ENCODE results near the gene LRRIQ3.
A peak's percentile ranks its signal among the peaks of the same experiment; 100 is the strongest.
"Not testable (repeated sequence)": the region's sequence is repeated elsewhere in the genome, so short reads cannot be mapped to it uniquely, and the experiment has no call there.

LRRIQ3 gene

DNA sequence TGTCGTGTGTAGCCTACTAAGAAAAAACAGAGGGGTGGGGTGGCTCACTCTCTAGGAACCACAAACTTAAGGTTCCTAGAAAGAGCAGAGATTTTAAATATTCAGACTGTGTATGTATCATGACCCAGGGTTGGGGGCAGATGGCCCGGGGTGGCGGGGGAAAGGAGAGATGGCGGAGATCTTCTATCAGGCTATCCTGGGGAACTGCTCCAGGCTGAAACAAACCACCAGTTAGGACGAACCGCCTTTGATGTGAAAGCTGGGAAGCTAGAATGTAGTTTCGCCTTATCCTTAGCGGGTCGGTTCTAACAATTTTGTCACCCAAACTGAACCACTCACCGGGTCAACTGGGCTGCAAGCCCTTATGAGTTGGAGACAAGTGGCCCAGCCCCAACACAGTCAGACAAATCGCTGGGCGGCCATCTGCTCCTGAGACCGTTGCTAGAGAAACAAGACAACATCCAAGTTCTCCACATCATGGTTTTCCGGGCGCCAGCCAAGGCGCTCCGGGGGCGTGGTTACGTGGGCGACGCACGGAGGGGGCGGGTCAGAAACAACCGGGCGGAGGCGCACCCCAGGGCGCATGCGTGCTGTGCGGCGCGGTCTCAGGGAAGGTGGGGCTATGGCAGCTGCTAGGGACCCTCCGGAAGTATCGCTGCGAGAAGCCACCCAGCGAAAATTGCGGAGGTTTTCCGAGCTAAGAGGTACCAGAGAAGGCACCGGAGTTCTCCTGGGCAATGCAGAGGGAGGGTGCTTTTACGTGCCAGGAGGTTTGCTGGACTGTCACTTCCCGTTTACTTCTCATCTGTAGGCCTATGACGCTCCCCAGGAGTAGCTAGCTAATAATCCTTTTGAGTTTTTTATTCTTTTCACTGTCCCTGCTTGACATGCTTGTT, at the start of gene LRRIQ3, which contains the start of gene FPGT:
Gene LRRIQ3, minus strand, starts transcription at position 520 of the 896 bp plus-strand sequence. CDS start 14,492 bp downstream, outside the sequence.
Gene FPGT, plus strand, starts transcription at position 586 of the 896 bp plus-strand sequence. Its CDS starts 37 bp downstream, at position 623.
- peak within 1 kb of the TSS; percentile 66 for H3K27ac ChIP-seq
- DNase-seq (ENCODE audit: low read depth, low spot score): peak; percentile 26

DNA sequence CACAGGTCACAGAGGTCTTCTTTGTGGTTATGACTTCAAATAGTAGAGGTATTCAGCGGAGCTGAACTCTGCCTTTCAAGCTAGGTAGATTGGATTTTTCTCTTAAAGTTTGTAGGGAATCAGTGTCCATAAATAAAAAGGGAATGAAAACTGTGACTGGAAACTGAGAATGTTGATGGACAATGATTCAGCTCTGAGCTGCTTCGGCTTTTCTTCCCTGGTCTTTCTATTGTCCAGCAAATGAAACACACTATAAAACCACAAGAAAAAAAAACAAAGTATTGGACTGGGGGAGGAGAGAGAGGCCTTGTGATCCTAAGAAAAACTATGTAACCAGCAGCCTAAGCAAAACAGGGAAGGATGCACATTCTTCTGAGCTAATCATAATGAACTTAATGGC, 48.3 kb upstream of the LRRIQ3 start:
- H3K27ac ChIP-seq: no peak overlapping the region
- DNase-seq (ENCODE audit: low read depth, low spot score): no peak

DNA sequence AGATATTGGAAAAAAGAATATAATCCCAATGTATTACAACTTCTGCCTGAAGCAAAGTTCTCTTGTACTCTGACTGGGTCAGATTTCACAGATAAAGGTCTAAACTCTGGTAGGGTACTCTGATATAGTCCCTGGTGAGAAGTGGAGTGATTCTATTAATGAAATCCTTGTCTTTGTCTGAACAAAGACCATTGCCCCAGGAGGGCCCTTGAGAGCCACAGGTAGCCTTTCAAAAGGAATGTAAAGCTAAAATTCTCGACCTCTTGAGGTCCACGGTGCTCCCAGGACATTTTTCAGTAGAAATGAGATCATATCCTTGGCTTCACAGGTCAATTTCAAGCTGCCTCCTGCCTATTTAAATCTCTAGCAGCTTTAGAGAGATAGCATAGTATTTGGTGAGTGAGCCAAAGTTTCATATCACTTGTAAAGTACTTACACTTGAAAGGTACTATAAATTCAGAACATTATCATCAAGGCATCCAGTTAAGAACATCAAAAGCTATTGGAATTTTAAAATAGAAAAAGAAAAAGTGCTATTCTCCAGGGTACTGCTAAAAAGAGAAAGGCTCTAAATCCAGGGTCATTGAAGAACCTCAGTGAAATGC, 47.3 kb upstream of the LRRIQ3 start:
- DNase-seq (ENCODE audit: low read depth, low spot score): no peak
- H3K27ac ChIP-seq: no peak overlapping the region

- no peak for DNase-seq (ENCODE audit: low read depth, low spot score)
- H3K27ac ChIP-seq: no peak overlapping the region
These were observed 39.8 kb upstream of the LRRIQ3 start for GRCh38 chr1:74237787-74238186.

DNA sequence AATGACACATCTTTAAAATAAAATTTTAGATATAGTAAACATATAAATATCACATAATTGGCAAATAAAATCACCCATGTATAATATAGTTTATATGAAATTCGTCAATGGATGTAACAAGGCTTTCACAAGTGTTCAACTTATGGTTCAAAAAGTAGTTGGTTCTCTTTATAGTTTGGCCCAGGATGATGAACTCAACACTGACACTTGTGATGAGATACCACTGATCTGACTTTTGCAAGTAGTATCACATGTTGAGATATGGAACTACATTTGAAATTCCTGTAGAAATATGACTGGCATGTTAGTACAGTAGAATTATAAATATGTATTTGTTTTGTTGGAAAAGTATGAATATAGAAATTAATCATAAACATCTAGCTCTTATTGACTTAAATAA, 39.1 kb upstream of the LRRIQ3 start:
- DNase-seq (ENCODE audit: low read depth, low spot score): no peak
- no peak overlapping the region for H3K27ac ChIP-seq

DNA sequence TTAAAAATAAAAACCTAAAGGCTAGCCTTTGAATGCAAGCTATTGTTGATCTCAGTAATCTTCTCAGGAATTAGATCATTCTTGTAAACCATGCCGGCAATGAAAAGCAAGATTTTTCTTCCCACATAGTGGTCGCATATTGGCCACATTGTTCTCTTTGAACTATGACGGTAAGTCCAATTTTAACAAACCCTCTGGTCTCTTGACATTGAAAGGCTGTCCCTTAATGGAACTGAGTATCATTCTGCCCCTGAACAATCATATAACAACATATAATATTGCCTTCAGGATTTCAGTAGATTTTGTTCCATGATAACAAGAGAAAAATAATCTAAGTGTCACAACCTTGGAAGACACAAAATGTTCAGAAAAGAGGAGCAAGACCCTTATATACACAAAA, 38.5 kb upstream of the LRRIQ3 start:
- no peak for DNase-seq (ENCODE audit: low read depth, low spot score)
- no peak overlapping the region for H3K27ac ChIP-seq

- H3K27ac ChIP-seq: no peak within 1 kb of the TSS
- no peak for DNase-seq (ENCODE audit: low read depth, low spot score)
These were observed 37.2 kb upstream of the LRRIQ3 start, which contains the start of gene TNNI3K for GRCh38 chr1:74235153-74235552. Gene TNNI3K, plus strand, starts transcription at chr1:74235387. Its CDS starts 65 bp downstream, at chr1:74235452.

DNA sequence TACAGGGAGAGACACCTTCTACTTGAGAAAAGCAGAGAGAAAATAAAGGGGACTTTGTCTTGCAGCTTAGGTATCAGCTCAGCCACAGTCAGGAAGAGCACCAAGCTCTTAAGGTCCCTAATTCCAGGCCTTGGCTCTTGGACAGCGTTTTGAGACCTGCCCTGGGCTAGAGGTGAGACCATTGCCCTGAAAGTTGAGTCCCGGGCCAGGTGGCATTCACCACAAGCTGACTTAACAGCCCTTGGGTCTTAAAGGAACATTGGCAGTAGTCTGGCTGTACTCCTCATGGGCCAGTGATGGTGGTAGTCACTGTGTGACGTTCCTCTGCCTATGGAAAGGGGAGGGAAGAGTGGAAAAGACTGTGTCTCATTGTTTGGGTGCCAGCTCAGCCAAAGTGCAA, 25.5 kb upstream of the LRRIQ3 start:
- no peak overlapping the region for H3K27ac ChIP-seq
- DNase-seq (ENCODE audit: low read depth, low spot score): no peak

DNA sequence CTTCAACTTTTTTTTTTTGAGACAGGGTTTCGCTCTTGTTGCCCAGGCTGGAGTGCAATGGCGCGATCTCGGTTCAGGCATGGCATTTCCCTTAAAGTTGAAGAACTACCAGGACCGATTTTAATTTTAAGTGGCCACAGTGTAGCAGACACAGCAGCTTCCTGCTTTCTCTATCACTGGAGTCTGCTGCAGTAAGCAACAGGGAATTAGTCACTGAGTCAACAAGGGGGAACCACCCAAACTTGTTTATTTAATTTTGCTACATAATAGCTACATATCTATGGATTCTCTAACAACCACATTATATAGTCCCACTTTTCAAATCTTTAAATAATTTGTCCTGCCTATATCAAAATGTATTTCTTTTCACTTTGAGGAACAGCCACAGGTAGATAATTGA, 24.7 kb upstream of the LRRIQ3 start:
- H3K27ac ChIP-seq: no peak overlapping the region
- DNase-seq (ENCODE audit: low read depth, low spot score): peak; percentile 1

- H3K27ac ChIP-seq: no peak overlapping the region
- no peak for DNase-seq (ENCODE audit: low read depth, low spot score)
These were observed 17.3 kb upstream of the LRRIQ3 start for GRCh38 chr1:74215229-74215628.

DNA sequence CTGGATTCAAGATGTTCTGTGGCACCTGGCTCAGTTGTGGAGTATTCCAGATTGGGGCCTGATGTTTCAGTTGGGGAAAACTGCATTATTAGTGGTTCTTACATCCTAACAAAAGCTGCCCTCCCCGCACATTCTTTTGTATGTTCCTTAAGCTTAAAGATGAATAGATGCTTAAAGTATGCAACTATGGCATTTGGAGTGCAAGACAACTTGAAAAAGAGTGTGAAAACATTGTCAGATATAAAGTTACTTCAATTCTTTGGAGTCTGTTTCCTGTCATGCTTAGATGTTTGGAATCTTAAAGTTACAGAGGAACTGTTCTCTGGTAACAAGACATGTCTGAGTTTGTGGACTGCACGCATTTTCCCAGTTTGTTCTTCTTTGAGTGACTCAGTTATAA, 7.3 kb upstream of the LRRIQ3 start:
- no peak overlapping the region for H3K27ac ChIP-seq
- no peak for DNase-seq (ENCODE audit: low read depth, low spot score)

- no peak overlapping the region for H3K27ac ChIP-seq
- no peak for DNase-seq (ENCODE audit: low read depth, low spot score)
These were observed 1.5 kb upstream of the LRRIQ3 start for GRCh38 chr1:74199504-74199903.

DNA sequence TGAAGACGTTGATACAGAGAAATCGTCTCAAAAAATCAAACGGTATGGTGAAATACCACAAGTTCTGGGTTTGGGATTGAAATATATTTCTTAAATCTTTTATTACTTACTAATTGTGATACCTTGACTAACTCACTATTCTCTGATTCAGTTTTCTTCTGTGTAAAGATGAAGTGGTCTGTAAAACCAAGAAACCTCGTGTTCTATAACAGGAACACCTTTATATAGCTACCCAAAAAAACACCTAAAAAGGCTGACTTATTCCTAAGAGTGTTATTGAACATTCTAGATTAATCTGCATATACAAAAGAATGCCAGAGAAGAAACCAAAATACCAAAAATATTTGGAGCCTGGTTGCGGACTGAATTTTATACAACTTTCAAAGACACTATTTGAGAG, 721 bp downstream of the LRRIQ3 start:
- H3K27ac ChIP-seq: no peak overlapping the region
- no peak for DNase-seq (ENCODE audit: low read depth, low spot score)

DNA sequence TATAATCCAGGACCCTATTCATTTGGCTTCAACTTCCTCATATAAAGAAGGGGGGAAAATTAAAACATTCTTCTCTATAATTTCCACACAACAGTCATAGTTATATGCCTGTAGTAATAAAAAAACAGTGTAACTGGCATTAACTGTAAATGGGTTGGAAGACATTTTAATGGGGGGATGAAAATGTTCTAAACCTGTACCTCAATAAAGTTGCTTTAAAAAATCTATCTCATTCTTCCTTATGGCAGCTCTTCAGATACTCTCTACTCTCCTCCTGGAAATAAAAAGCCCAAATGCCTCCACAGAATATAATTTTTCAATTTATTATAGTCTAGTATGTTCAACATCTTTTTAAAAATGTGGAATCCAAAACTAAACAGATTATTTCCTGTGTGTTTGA, 2.6 kb downstream of the LRRIQ3 start:
- no peak overlapping the region for H3K27ac ChIP-seq
- no peak for DNase-seq (ENCODE audit: low read depth, low spot score)

- DNase-seq (ENCODE audit: low read depth, low spot score): no peak
- no peak overlapping the region for H3K27ac ChIP-seq
These were observed 4.1 kb downstream of the LRRIQ3 start for GRCh38 chr1:74193908-74194307.

- no peak overlapping the region for H3K27ac ChIP-seq
- DNase-seq (ENCODE audit: low read depth, low spot score): no peak
These were observed 17.5 kb downstream of the LRRIQ3 start for GRCh38 chr1:74180490-74180889.

- H3K27ac ChIP-seq; DNase-seq (ENCODE audit: low read depth, low spot score): not testable (repeated sequence)
These were observed 23.6 kb downstream of the LRRIQ3 start for GRCh38 chr1:74174423-74174822.

- no peak for DNase-seq (ENCODE audit: low read depth, low spot score)
- no peak overlapping the region for H3K27ac ChIP-seq
These were observed 35.6 kb downstream of the LRRIQ3 start for GRCh38 chr1:74162333-74162732.

DNA sequence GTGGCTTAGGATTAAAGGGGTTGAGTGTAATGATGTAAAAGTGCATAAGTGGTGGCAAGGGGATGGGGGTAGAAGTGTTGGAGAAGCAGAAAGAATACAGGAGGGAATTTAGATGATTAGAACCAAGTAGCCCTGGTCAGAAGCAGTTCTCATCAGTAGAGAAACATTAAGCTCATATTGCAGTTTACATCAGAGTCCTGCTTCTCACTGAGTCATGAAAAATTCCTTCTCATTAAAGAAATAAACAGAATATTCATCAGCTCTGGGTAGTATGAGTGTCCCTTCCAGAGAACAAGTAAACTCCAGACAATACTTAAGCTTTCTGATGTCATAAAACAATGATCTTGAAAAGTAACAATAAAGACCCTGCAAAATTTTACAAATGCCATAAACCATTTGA, 36.5 kb downstream of the LRRIQ3 start:
- DNase-seq (ENCODE audit: low read depth, low spot score): no peak

GRCh38 chr1:74160046-74160445, 37.9 kb downstream of the LRRIQ3 start:
- peak; percentile 75 for DNase-seq (ENCODE audit: low read depth, low spot score)
- no peak overlapping the region for H3K27ac ChIP-seq

More for the DNA sequence above, 36.5 kb downstream of the LRRIQ3 start:
- H3K27ac ChIP-seq: no peak overlapping the region

DNA sequence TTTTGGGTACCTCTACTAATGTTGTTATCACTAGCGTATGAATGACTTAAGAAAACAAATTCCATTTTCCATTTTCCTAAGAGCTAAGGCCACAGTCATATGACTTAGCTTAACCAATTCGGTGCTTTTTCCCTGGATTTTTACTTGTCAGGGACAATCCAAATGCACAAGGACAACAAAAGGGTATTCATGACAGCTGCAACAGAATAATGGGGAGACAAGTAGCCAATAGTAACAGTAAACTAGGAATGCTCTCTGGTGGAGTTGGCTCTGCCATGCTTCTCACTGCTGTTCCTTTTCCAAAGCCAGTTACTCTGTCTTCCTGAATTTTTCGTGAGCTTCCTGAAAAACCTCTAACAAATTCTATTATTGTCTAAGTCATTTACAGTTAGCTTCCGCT, 52.9 kb downstream of the LRRIQ3 start:
- DNase-seq (ENCODE audit: low read depth, low spot score): no peak
- no peak overlapping the region for H3K27ac ChIP-seq

Data from epithelial cell of prostate (primary cell).